ENCODE results near the gene C16orf87.
A peak's percentile ranks its signal among the peaks of the same experiment; 100 is the strongest.

Gene C16orf87

DNA sequence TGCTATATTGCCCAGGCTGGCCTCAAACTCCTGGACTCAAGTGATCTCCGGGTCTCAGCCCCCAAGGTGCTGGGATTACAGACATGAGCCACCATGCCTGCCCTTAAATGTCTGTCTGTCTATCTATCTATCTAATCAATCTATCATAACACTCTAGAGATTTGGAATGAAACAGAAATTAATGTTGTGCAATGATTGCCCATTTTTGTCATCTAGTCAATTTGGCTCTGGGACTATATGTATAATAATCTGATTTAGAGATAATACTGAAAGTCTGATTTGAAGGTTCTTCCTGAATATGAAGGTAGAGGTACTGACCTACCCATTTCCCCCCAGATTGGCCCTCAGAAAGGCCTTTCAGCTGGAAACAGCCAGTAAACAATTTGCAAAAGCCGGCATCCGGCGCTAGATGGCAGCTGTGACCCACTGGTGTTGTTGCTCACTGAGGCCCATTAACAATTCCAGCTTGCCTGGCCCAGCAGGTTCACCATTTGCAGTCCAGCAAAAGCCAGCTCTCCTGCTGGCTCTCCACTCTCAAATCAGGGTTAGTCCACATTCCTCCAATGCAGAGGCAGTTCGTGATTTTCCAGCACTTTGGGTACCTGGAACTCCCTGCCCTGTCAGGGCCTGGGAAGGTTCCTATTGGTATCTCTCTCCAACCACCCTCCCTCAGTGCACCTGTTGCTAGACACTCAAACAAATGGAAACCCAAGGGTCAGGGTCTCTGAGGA, 22.9 kb upstream of the C16orf87 start:
- ChIA-PET POLR2A (no interaction called here), CTCF (interaction anchor here (0.7 to 5.5 kb wide), 36 partner anchors 9 to 1311 kb away, joined by 3 to 284 read pairs (median 4); partner anchors contain the start of genes DNAJA2, GPT2, ITFG1 and PHKB)

DNA sequence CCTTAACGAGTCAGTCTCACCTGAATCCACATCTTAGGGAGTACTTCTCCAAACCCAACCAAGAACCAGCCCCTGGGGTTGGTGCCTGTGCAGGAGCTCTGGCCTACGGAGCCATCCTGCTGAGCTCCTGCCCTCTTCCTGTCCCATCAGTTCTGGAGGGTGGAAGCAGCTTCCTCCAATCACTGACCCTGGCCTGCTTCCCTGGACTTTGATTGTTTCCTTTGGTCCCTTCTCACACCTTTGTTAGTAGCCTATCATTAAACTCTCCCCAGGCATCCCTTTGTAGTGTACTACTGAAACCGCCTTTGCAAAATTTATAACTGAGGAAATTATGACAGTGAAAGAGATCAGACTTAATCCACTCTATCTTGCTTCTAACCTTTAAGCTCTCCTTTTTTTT, 21.1 kb upstream of the C16orf87 start:
- POLR2A ChIA-PET: no interaction called here

More for the DNA sequence above, 22.9 kb upstream of the C16orf87 start:
- no peak overlapping the region for H3K4me3 ChIP-seq (ENCODE audit: low read depth, low read length)
- no peak for DNase-seq (ENCODE audit: low read depth, low spot score)
- peak; percentile 84 for TF ChIP-seq CTCF (IDR thresholded peaks at IDR 0.05; ENCODE audit: insufficient read depth, low read length, missing control alignments)

GRCh38 chr16:46850619-46851555, 19.9 kb upstream of the C16orf87 start:
- ChIA-PET CTCF (interaction anchor here (1.2 to 5.5 kb wide), 7 partner anchors 9 to 291 kb away, joined by 3 to 284 read pairs (median 35); no protein-coding TSS in a partner anchor), POLR2A (no interaction called here)
- no peak for DNase-seq (ENCODE audit: low read depth, low spot score)
- H3K4me3 ChIP-seq (ENCODE audit: low read depth, low read length): no peak overlapping the region
- TF ChIP-seq CTCF (IDR thresholded peaks at IDR 0.05; ENCODE audit: insufficient read depth, low read length, missing control alignments): no peak

More for the DNA sequence above, 21.1 kb upstream of the C16orf87 start:
- H3K4me3 ChIP-seq (ENCODE audit: low read depth, low read length): no peak overlapping the region
- DNase-seq (ENCODE audit: low read depth, low spot score): no peak
- no peak for TF ChIP-seq CTCF (IDR thresholded peaks at IDR 0.05; ENCODE audit: insufficient read depth, low read length, missing control alignments)
- CTCF ChIA-PET: interaction anchor here (0.6 to 5.5 kb wide), 13 partner anchors 8 to 1312 kb away, joined by 3 to 284 read pairs (median 5); partner anchors contain the start of gene GPT2

- no peak for TF ChIP-seq CTCF (IDR thresholded peaks at IDR 0.05; ENCODE audit: insufficient read depth, low read length, missing control alignments)
- ChIA-PET CTCF (interaction anchor here (0.8 to 1.4 kb wide), 3 partner anchors 60 to 81 kb away, joined by 3 to 12 read pairs (median 4); no protein-coding TSS in a partner anchor), POLR2A (no interaction called here)
- no peak for DNase-seq (ENCODE audit: low read depth, low spot score)
- H3K4me3 ChIP-seq (ENCODE audit: low read depth, low read length): no peak overlapping the region
These were observed 18.1 kb upstream of the C16orf87 start for GRCh38 chr16:46848768-46849764.

DNA sequence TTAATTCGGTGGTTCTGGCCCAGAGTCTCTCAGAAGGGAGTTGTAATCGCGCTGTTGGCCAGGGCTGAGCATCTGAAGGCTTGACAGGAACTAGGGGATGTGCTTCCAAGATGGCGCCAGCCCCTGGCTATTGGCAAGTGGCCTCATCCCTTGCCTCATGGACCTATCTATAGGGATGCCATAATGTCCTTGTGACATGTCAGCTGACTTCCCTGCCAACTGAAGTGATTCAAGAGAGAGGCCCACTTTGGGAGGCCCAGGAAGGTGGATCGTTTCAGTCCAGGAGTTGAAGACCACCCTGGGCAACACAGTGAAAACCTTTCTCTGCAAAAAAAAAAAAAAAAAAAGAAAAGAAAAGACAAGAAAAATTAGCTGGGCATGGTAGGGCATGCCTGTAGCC, 15.0 kb upstream of the C16orf87 start:
- CTCF ChIA-PET: interaction anchor here (1.3 to 3.2 kb wide), 6 partner anchors 8 to 172 kb away, joined by 5 to 21 read pairs (median 6); no protein-coding TSS in a partner anchor
- POLR2A ChIA-PET: no interaction called here

More for the DNA sequence above, 15.0 kb upstream of the C16orf87 start:
- DNase-seq (ENCODE audit: low read depth, low spot score): no peak
- no peak overlapping the region for H3K4me3 ChIP-seq (ENCODE audit: low read depth, low read length)
- TF ChIP-seq CTCF (IDR thresholded peaks at IDR 0.05; ENCODE audit: insufficient read depth, low read length, missing control alignments): no peak

Data from AG04449 (cell line).